HG03095 (cell line): ENCODE measurements around the gene CFD.
"Not testable (repeated sequence)": the region's sequence is repeated elsewhere in the genome, so short reads cannot be mapped to it uniquely, and the experiment has no call there.

Source experiments
- ATAC-seq: cut with Tn5 transposase; IDR thresholded peaks from one replicate; pipeline ENCODE4 v1.9.1; 2021; ENCODE audit warnings: moderate library complexity; ENCODE audit not compliant: unreplicated experiment

Gene CFD

GRCh38 chr19:870963-871401 is 11.5 kb downstream of the CFD start:
- no peak for ATAC-seq

- ATAC-seq = no peak
Observed at GRCh38 chr19:871446-872265, 12.2 kb downstream of the CFD start.

- ATAC-seq = no peak
Observed at GRCh38 chr19:872266-872951, 12.9 kb downstream of the CFD start.

- ATAC-seq = no peak
Observed at GRCh38 chr19:873084-873483, 13.6 kb downstream of the CFD start.

- no peak for ATAC-seq
Observed at GRCh38 chr19:873561-874041, 14.1 kb downstream of the CFD start.

- ATAC-seq = no peak
Observed at GRCh38 chr19:875265-875879, 15.9 kb downstream of the CFD start.

- ATAC-seq = no peak
Observed at GRCh38 chr19:876089-876488, 16.6 kb downstream of the CFD start.

GRCh38 chr19:876780-877314 is 17.4 kb downstream of the CFD start:
- no peak for ATAC-seq

GRCh38 chr19:877992-878660 is 18.7 kb downstream of the CFD start:
- ATAC-seq = not testable (repeated sequence)

- ATAC-seq = not testable (repeated sequence)
Observed at GRCh38 chr19:878751-879561, 19.5 kb downstream of the CFD start.

- no peak for ATAC-seq
Observed at GRCh38 chr19:879711-880438, 20.4 kb downstream of the CFD start.

GRCh38 chr19:881385-882071 is 22.1 kb downstream of the CFD start:
- ATAC-seq = no peak

- ATAC-seq = no peak
Observed at GRCh38 chr19:882871-883497, 23.5 kb downstream of the CFD start.

- no peak for ATAC-seq
Observed at GRCh38 chr19:883661-884211, 24.3 kb downstream of the CFD start.

- no peak for ATAC-seq
Observed at GRCh38 chr19:884420-885211, 25.2 kb downstream of the CFD start.

- ATAC-seq = no peak
Observed at GRCh38 chr19:885536-886224, 26.2 kb downstream of the CFD start.

- no peak for ATAC-seq
Observed at GRCh38 chr19:887072-887471, 27.6 kb downstream of the CFD start.
